Measurements from ENCODE around the gene OR10A3. TPM values are rescaled to one million over a fixed set of nuclear protein-coding genes. Genes with fewer than 3 reads are reported as not detected.

The OR10A3 gene
- total RNA-seq, 2 donors from 2014 or later, result not detected

- no peak overlapping the region for H3K27ac Mint-ChIP-seq
- peaks cover 15 to 49% of the 10 kb centered on the region in 2 donors for H3K27me3 Mint-ChIP-seq
- no peaks in the 10 kb centered on the region for H3K4me1 Mint-ChIP-seq (ENCODE audit: low read depth in 2 of 2)
- no peak overlapping the region for H3K4me3 Mint-ChIP-seq
- H3K9me3 Mint-ChIP-seq, result no peaks in the 10 kb centered on the region
- ATAC-seq (no peak), DNase-seq (ENCODE audit: low spot score) (no peak)
- no peaks in the 10 kb centered on the region for H3K36me3 Mint-ChIP-seq
Observed at GRCh38 chr11:7910286-7910788, 31.2 kb downstream of the OR10A3 start.

GRCh38 chr11:7909585-7910285 is 31.8 kb downstream of the OR10A3 start:
- H3K36me3 Mint-ChIP-seq, result no peaks in the 10 kb centered on the region
- DNase-seq (ENCODE audit: low spot score), result no peak
- no peak for ATAC-seq
- no peak overlapping the region for H3K4me3 Mint-ChIP-seq
- no peak overlapping the region for H3K27ac Mint-ChIP-seq
- no peaks in the 10 kb centered on the region for H3K4me1 Mint-ChIP-seq (ENCODE audit: low read depth in 2 of 2)
- no peaks in the 10 kb centered on the region for H3K9me3 Mint-ChIP-seq
- H3K27me3 Mint-ChIP-seq, result peaks cover 15 to 49% of the 10 kb centered on the region in 2 donors

GRCh38 chr11:7907121-7907520 is 34.4 kb downstream of the OR10A3 start:
- Mint-ChIP-seq H3K4me1 (ENCODE audit: low read depth in 2 of 2) (no peaks in the 10 kb centered on the region), H3K36me3 (no peaks in the 10 kb centered on the region), H3K27ac (no peak overlapping the region), H3K9me3 (no peaks in the 10 kb centered on the region), H3K27me3 (peaks cover 14 to 40% of the 10 kb centered on the region in 2 donors), H3K4me3 (no peak overlapping the region)
- ATAC-seq (no peak), DNase-seq (ENCODE audit: low spot score) (no peak)

DNA sequence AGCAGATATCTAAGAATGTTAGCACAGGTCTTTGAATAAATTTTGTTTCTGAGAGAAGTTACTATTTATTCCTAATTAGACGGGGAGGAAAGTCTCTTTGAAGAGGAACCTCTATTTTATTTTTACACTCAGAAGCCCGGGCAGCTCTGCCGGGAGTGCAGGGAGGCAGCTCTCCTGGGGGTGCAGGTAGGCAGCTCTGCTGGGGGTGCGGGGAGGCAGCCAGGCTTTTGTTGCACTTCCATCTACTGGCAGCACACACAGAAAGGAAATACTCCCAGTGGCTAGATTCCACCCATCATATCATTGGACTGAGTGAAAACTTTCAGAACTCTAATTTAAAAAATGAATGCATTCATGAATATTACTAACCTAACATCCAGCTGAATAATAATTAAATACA is 35.0 kb downstream of the OR10A3 start:
- DNase-seq (ENCODE audit: low spot score), result no peak
- Mint-ChIP-seq H3K27ac (no peak overlapping the region), H3K9me3 (no peaks in the 10 kb centered on the region), H3K4me3 (no peak overlapping the region), H3K36me3 (no peaks in the 10 kb centered on the region), H3K4me1 (ENCODE audit: low read depth in 2 of 2) (no peaks in the 10 kb centered on the region), H3K27me3 (peaks cover 10 to 38% of the 10 kb centered on the region in 2 donors)
- ATAC-seq, result no peak

DNA sequence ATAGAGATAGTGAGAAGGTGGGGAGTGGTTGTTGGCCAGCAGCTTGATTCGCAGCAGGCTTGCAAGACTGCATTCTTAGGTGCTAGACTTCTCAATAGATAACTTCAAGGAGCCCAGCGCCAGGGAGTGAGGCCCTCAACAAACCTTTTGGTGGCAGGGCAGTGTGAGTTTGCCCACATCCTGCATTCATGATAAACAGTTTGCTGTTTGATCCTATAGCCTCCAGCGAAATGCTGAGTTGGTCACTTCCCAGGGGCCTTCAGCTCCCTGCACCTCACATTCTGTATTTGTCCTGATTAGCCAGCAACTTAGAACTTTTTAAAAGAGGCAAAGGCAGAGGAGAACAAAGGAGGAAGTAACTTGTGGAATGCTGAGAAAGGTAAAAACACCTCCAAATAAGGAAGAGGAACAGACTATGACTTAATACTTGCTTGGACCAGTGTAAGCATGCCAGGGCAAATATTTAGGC is 35.5 kb downstream of the OR10A3 start:
- H3K9me3 Mint-ChIP-seq, result no peaks in the 10 kb centered on the region
- no peaks in the 10 kb centered on the region for H3K4me1 Mint-ChIP-seq (ENCODE audit: low read depth in 2 of 2)
- H3K4me3 Mint-ChIP-seq, result no peak overlapping the region
- ATAC-seq (no peak), DNase-seq (ENCODE audit: low spot score) (no peak)
- peaks cover 10 to 42% of the 10 kb centered on the region in 2 donors for H3K27me3 Mint-ChIP-seq
- no peaks in the 10 kb centered on the region for H3K36me3 Mint-ChIP-seq
- H3K27ac Mint-ChIP-seq, result no peak overlapping the region

GRCh38 chr11:7905549-7905948 is 36.0 kb downstream of the OR10A3 start:
- Mint-ChIP-seq H3K27ac (no peak overlapping the region), H3K36me3 (no peaks in the 10 kb centered on the region), H3K4me3 (no peak overlapping the region), H3K27me3 (peaks cover 10 to 44% of the 10 kb centered on the region in 2 donors), H3K4me1 (ENCODE audit: low read depth in 2 of 2) (no peaks in the 10 kb centered on the region), H3K9me3 (no peaks in the 10 kb centered on the region)
- DNase-seq (ENCODE audit: low spot score) (no peak), ATAC-seq (no peak)

- Mint-ChIP-seq H3K4me1 (ENCODE audit: low read depth in 2 of 2) (no peaks in the 10 kb centered on the region), H3K9me3 (no peaks in the 10 kb centered on the region)
Observed at GRCh38 chr11:7904917-7905316, 36.6 kb downstream of the OR10A3 start.

DNA sequence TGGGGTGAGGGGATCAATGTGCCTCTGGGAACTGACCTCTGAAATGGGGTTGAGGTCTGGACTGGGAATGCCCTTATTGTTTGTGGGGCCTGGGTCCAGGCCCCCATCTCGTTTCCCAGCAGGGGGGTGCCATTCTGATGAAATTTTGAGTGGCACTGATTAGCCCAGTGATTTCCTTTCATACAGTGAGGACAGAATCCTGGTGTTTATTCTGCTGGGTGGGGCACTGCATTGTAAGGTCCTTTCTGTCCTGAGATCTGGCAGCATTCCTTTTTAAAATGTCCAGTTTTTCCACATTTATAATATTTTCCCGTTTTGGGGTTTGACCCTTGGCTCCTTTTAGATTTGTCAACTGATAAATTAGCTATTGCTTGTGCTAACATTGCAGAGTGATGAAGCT is 37.6 kb downstream of the OR10A3 start:
- ATAC-seq (no peak), DNase-seq (ENCODE audit: low spot score) (no peak)
- Mint-ChIP-seq H3K4me1 (ENCODE audit: low read depth in 2 of 2) (no peaks in the 10 kb centered on the region), H3K4me3 (no peak overlapping the region), H3K27ac (no peak overlapping the region), H3K27me3 (peaks cover 7 to 38% of the 10 kb centered on the region in 2 donors), H3K36me3 (no peaks in the 10 kb centered on the region), H3K9me3 (no peaks in the 10 kb centered on the region)

More at GRCh38 chr11:7904917-7905316, 36.6 kb downstream of the OR10A3 start:
- DNase-seq (ENCODE audit: low spot score) (no peak), ATAC-seq (no peak)
- Mint-ChIP-seq H3K27me3 (peaks cover 7 to 39% of the 10 kb centered on the region in 2 donors), H3K4me3 (no peak overlapping the region), H3K27ac (no peak overlapping the region), H3K36me3 (no peaks in the 10 kb centered on the region)

DNA sequence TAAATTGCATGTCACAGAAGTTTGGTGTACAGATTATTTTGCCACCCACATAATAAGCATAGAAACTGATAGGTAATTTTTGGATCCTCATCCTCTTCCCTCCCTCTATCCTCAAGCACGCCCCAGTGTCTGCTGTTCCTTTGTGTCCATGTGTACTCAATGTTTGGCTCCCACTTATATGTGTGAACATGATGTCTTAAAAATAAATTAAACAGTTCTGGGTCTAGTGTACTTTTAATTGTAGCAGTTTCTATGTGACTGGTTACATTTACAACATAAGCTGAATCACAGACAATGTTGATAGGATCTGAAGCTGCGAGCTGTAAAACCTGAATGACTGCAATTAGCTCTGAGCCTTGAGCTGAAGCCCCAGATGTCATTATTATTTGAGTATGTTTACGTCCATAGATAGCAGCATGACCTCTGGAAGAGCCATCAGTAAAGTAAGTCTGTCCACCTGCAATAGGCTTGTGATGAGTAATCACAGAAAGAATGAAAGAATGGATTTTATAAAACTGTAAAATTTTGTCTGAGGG is 40.1 kb downstream of the OR10A3 start:
- H3K4me1 Mint-ChIP-seq (ENCODE audit: low read depth in 2 of 2), result no peaks in the 10 kb centered on the region
- H3K27me3 Mint-ChIP-seq, result peaks cover 6 to 28% of the 10 kb centered on the region in 2 donors
- ATAC-seq (no peak), DNase-seq (ENCODE audit: low spot score) (no peak)
- no peaks in the 10 kb centered on the region for H3K36me3 Mint-ChIP-seq
- H3K4me3 Mint-ChIP-seq, result no peak overlapping the region
- H3K9me3 Mint-ChIP-seq, result no peaks in the 10 kb centered on the region
- H3K27ac Mint-ChIP-seq, result no peak overlapping the region

GRCh38 chr11:7900686-7901085 is 40.8 kb downstream of the OR10A3 start:
- Mint-ChIP-seq H3K4me1 (ENCODE audit: low read depth in 2 of 2) (no peaks in the 10 kb centered on the region), H3K9me3 (no peaks in the 10 kb centered on the region), H3K27me3 (peaks cover 6 to 24% of the 10 kb centered on the region in 2 donors), H3K4me3 (no peak overlapping the region), H3K36me3 (no peaks in the 10 kb centered on the region), H3K27ac (no peak overlapping the region)
- no peak for DNase-seq (ENCODE audit: low spot score)
- no peak for ATAC-seq

DNA sequence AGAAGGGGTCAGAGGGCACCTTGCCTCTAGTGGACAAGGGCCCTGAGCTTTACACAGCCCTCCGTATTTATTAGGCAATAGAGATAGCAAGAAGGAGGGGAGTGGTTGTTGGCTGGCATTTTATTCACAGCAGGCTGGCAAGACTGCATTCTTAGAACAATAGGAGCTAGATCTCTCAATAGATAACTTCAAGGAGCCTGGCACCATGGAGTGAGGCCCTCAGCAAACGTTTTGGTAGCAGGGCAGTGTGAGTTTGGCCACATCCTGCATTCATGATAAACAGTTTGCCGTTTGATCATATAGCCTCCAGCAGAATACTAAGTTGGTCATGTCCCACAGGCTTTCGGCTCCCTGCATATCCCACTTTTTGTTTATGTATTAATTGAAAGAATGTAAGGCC is 42.1 kb downstream of the OR10A3 start:
- H3K27me3 Mint-ChIP-seq, result peaks cover 6 to 26% of the 10 kb centered on the region in 2 donors
- no peaks in the 10 kb centered on the region for H3K36me3 Mint-ChIP-seq
- DNase-seq (ENCODE audit: low spot score) (no peak), ATAC-seq (no peak)
- H3K4me3 Mint-ChIP-seq, result no peak overlapping the region
- H3K27ac Mint-ChIP-seq, result no peak overlapping the region
- H3K4me1 Mint-ChIP-seq (ENCODE audit: low read depth in 2 of 2), result no peaks in the 10 kb centered on the region
- no peaks in the 10 kb centered on the region for H3K9me3 Mint-ChIP-seq

- DNase-seq (ENCODE audit: low spot score), result no peak
- no peak overlapping the region for H3K4me3 Mint-ChIP-seq
- no peaks in the 10 kb centered on the region for H3K36me3 Mint-ChIP-seq
- no peaks in the 10 kb centered on the region for H3K9me3 Mint-ChIP-seq
- H3K4me1 Mint-ChIP-seq (ENCODE audit: low read depth in 2 of 2), result no peaks in the 10 kb centered on the region
- H3K27me3 Mint-ChIP-seq, result peaks cover 5 to 22% of the 10 kb centered on the region in 2 donors
- no peak for ATAC-seq
- no peak overlapping the region for H3K27ac Mint-ChIP-seq
Observed at GRCh38 chr11:7898666-7899283, 42.7 kb downstream of the OR10A3 start.

DNA sequence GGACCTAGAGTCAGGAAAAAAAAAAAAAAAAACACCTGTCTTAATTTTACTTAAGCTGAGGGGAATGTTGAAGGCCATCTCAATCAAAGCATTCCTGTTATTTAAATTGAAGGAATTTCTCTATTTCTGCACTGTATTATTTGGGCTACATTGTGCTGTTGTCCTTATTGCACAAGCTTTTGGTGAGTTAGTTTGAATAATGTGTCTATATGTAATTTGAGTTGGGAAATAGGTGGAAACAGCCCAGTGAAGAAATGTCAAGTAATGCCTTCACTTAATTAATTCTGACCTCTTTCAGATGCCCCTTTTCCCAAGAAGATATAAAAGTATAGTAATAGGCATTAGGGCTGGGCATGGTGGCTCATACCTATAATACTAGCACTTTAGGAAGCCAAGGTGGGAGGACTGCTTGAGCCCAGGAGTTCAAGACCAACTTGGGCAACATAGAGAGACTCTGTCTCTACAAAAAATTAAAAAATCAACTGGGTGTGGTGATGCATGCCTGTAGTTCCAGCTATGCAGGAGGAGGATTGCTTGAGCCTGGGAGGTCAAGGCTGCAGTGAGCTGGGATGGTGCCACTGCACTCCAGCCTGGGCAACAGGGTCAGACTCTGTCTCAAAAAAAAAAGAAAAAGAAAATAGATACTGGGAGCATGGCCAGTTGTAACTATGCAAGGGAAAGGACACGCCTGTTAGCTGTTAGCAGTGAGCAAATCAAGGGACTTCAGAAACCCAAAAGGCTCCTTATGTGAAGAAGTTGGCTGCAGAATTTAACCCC is 45.3 kb downstream of the OR10A3 start:
- Mint-ChIP-seq H3K4me1 (ENCODE audit: low read depth in 2 of 2) (no peaks in the 10 kb centered on the region), H3K4me3 (no peak overlapping the region), H3K27me3 (peaks cover 2 to 16% of the 10 kb centered on the region in 2 donors), H3K27ac (no peak overlapping the region), H3K9me3 (no peaks in the 10 kb centered on the region), H3K36me3 (no peaks in the 10 kb centered on the region)
- ATAC-seq (no peak), DNase-seq (ENCODE audit: low spot score) (no peak)
